ENCODE measurements around the gene TBC1D30.

The TBC1D30 gene

GRCh38 chr12:64915242-64915641, 90.8 kb downstream of the TBC1D30 start:
- no peak for DNase-seq

- no peak for DNase-seq
These were observed 92.2 kb downstream of the TBC1D30 start for GRCh38 chr12:64916411-64917261.

- no peak for DNase-seq
These were observed 93.9 kb downstream of the TBC1D30 start for GRCh38 chr12:64918344-64918743.

GRCh38 chr12:64918801-64919200, 94.4 kb downstream of the TBC1D30 start:
- no peak for DNase-seq

- no peak for DNase-seq
These were observed 98.4 kb downstream of the TBC1D30 start for GRCh38 chr12:64922853-64923252.

- DNase-seq: no peak
These were observed 99.1 kb downstream of the TBC1D30 start for GRCh38 chr12:64923536-64923935.

Measured in islet precursor cell (in vitro differentiated cells).